ENCODE measurements around the gene SNORC. TPM values are rescaled to one million over a fixed set of nuclear protein-coding genes. Genes with fewer than 3 reads are reported as not detected.

Gene SNORC
- total RNA-seq, 2 donors from 2014 or later: 1.7 to 8.0 TPM

- no peak for TF ChIP-seq POLR2AphosphoS5 (IDR thresholded peaks at IDR 0.05)
- TF ChIP-seq CTCF (IDR thresholded peaks at IDR 0.05): no peak
- TF ChIP-seq POLR2A (IDR thresholded peaks at IDR 0.05): no peak
- Histone ChIP-seq H3K4me3 (no peak overlapping the region), H3K27ac (no peak overlapping the region), H3K9me3 (no peaks in the 10 kb centered on the region), H3K36me3 (no peaks in the 10 kb centered on the region), H3K4me1 (replicated peaks) (no peaks in the 10 kb centered on the region), H3K27me3 (replicated peaks; ENCODE audit: insufficient read depth) (no peaks in the 10 kb centered on the region)
- intact Hi-C loops (cut with DNase I): no loop called here
- no peak for DNase-seq (ENCODE audit: low spot score)
- 76% methylated on average over 17 of the region's 17 CpGs for WGBS
Observed at GRCh38 chr2:232880764-232881351, 10.8 kb downstream of the SNORC start.

GRCh38 chr2:232882085-232882484 is 12.0 kb downstream of the SNORC start:
- intact Hi-C loops (cut with DNase I): no loop called here
- Histone ChIP-seq H3K4me3 (no peak overlapping the region), H3K27ac (no peak overlapping the region), H3K9me3 (no peaks in the 10 kb centered on the region), H3K36me3 (no peaks in the 10 kb centered on the region), H3K4me1 (replicated peaks) (no peaks in the 10 kb centered on the region), H3K27me3 (replicated peaks; ENCODE audit: insufficient read depth) (no peaks in the 10 kb centered on the region)
- no peak for DNase-seq (ENCODE audit: low spot score)
- TF ChIP-seq POLR2AphosphoS5 (IDR thresholded peaks at IDR 0.05) (no peak), CTCF (IDR thresholded peaks at IDR 0.05) (no peak), POLR2A (IDR thresholded peaks at IDR 0.05) (no peak)
- WGBS: 91% methylated on average over 17 of the region's 17 CpGs

GRCh38 chr2:232882505-232883115 is 12.5 kb downstream of the SNORC start:
- no peak for DNase-seq (ENCODE audit: low spot score)
- H3K4me1 ChIP-seq (replicated peaks): no peaks in the 10 kb centered on the region
- WGBS: 93% methylated on average over 20 of the region's 20 CpGs
- H3K27me3 ChIP-seq (replicated peaks; ENCODE audit: insufficient read depth): no peaks in the 10 kb centered on the region
- H3K4me3 ChIP-seq: no peak overlapping the region
- intact Hi-C loops (cut with DNase I): no loop called here
- TF ChIP-seq POLR2AphosphoS5 (IDR thresholded peaks at IDR 0.05) (no peak), POLR2A (IDR thresholded peaks at IDR 0.05) (no peak), CTCF (IDR thresholded peaks at IDR 0.05) (no peak)
- no peaks in the 10 kb centered on the region for H3K36me3 ChIP-seq
- H3K9me3 ChIP-seq: no peaks in the 10 kb centered on the region
- no peak overlapping the region for H3K27ac ChIP-seq

- Histone ChIP-seq H3K36me3 (no peaks in the 10 kb centered on the region), H3K27ac (no peak overlapping the region), H3K4me3 (no peak overlapping the region), H3K4me1 (replicated peaks) (no peaks in the 10 kb centered on the region), H3K9me3 (no peaks in the 10 kb centered on the region), H3K27me3 (replicated peaks; ENCODE audit: insufficient read depth) (no peaks in the 10 kb centered on the region)
- TF ChIP-seq POLR2AphosphoS5 (IDR thresholded peaks at IDR 0.05) (no peak), CTCF (IDR thresholded peaks at IDR 0.05) (no peak), POLR2A (IDR thresholded peaks at IDR 0.05) (no peak)
- intact Hi-C loops (cut with DNase I): no loop called here
- DNase-seq (ENCODE audit: low spot score): no peak
- 92% methylated on average over 29 of the region's 29 CpGs for WGBS
Observed at GRCh38 chr2:232883116-232883721, 13.2 kb downstream of the SNORC start.

GRCh38 chr2:232884001-232884421 is 13.9 kb downstream of the SNORC start:
- Histone ChIP-seq H3K27me3 (replicated peaks; ENCODE audit: insufficient read depth) (no peaks in the 10 kb centered on the region), H3K4me3 (no peak overlapping the region), H3K36me3 (no peaks in the 10 kb centered on the region), H3K9me3 (no peaks in the 10 kb centered on the region), H3K27ac (no peak overlapping the region), H3K4me1 (replicated peaks) (no peaks in the 10 kb centered on the region)
- 79% methylated on average over 11 of the region's 11 CpGs for WGBS
- intact Hi-C loops (cut with DNase I): no loop called here
- DNase-seq (ENCODE audit: low spot score): no peak
- no peak for TF ChIP-seq CTCF (IDR thresholded peaks at IDR 0.05)
- TF ChIP-seq POLR2A (IDR thresholded peaks at IDR 0.05): no peak
- no peak for TF ChIP-seq POLR2AphosphoS5 (IDR thresholded peaks at IDR 0.05)

Data from prostate gland (tissue), 2 donors.